Inflammatory macrophage treated with lipopolysaccharide for 4 hours (primary cell): Measurements from ENCODE around the gene OTX2.

Source experiments
- DNase-seq: peaks from one replicate; pipeline ENCODE4 v3.0.0-alpha.2; 2020

The OTX2 gene

DNA sequence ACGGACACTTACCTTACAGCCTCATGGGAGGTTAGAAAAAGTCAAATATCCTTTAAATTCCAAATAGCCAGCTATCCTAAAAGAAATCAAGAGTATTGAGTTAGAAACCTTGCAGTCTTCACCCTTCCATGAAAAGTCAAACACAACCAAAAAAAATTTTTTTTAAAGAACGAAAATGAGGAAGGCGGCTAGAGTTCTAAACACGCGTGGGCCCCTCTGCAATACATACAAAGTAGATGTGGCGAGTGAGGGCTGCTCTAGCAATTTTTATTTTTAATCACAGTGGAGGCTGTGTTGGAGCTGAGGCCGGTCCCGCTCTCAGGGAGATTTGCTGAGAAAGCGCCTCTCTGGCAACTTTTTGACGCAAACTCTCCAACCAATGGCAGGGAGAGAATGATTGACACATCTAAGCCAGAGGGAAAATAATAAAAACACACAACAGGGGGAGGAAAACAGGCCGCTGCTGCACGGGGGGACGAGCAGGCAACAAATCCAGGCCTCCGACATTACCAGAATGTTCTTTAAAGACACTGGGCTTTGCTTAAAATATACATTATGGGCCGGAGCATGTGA lies at the start of gene OTX2:
TSS of gene OTX2 (minus strand) at position 333 of the 573 bp plus-strand sequence. CDS start 5,023 bp downstream, outside the sequence.
- no peak for DNase-seq

DNA sequence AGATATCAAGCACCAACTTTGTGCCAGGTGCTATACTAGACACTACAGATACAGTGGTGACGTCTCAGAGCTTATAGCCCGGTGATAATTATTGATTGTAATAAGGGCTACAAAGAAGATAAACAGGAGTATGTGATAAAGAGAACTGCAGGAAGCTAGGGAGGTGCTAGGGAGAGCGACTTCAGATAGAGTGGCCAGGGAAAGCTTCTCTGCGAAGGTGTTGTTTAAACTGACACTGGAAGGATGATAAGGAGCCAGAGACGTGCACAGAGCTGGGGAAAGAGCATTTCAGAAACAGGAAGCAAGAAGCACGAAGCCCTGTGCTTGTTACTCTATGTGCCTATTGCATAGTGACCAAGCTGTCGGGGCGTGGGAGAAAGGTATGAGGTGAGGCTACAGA lies 48.1 kb upstream of the OTX2 start:
- DNase-seq, result no peak

DNA sequence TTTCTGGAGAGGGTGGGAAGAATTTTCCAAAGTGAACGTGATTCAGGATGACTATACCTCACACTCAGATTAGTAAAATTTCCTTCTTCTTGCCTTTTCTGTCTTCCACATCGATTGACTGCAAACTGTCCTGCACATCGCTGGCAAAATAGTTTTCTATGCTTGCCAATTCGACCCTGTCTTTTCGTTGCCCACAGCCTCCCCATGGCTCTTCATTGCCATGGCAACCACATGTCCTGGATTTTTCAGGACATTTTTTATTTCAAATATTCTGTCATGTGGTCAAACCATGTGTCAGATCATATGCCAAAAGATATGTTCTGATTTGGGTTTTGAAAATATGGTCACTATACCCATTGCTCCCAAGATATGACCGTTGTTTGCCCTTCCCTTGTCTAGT lies 46.9 kb upstream of the OTX2 start:
- no peak for DNase-seq

DNA sequence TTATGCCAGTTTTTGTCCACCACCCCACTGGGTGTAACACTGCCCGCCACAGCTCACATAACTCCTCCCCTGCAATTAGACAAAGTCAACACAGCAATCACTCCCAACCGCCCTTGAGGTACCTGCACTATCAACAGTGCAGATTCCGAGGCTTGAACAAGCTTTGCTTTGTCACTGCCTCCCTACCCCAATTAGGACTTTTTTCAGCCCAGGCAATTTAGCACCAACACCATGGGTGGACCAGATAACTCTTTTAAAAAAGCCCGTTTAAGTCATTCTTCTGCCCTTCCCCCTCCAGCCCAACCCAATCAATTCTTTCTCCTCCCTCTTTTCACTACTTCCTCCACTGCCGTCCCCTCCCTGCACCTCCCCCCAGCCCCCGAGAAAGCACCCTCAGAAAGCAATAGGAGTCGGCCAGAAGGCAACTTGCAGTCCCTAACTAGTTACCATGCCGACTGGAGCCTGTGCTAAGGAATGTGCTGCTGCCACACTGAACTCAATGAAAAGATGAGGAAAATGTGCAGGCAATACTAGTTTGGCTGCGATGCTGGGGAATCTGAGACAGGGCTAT lies 45.7 kb upstream of the OTX2 start:
- no peak for DNase-seq

DNA sequence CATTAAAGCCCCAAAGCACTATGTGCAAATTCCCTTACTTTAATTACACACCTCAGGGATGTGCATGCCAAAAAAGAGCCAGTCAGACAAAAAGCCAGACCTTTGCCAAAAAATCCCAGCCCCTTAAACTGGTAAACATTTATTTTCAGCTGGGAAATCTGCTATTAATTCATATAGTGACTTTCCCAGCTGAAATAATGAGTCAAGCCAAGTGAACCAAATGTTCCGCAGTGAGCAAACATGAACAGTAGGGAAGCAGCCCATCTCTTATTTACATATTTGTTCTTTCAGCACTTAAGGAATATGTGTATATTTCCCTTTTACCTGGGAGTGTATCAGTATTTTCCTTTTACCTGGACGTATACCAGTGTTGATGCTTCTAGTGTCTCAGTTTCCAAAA lies 44.0 kb upstream of the OTX2 start:
- no peak for DNase-seq

DNA sequence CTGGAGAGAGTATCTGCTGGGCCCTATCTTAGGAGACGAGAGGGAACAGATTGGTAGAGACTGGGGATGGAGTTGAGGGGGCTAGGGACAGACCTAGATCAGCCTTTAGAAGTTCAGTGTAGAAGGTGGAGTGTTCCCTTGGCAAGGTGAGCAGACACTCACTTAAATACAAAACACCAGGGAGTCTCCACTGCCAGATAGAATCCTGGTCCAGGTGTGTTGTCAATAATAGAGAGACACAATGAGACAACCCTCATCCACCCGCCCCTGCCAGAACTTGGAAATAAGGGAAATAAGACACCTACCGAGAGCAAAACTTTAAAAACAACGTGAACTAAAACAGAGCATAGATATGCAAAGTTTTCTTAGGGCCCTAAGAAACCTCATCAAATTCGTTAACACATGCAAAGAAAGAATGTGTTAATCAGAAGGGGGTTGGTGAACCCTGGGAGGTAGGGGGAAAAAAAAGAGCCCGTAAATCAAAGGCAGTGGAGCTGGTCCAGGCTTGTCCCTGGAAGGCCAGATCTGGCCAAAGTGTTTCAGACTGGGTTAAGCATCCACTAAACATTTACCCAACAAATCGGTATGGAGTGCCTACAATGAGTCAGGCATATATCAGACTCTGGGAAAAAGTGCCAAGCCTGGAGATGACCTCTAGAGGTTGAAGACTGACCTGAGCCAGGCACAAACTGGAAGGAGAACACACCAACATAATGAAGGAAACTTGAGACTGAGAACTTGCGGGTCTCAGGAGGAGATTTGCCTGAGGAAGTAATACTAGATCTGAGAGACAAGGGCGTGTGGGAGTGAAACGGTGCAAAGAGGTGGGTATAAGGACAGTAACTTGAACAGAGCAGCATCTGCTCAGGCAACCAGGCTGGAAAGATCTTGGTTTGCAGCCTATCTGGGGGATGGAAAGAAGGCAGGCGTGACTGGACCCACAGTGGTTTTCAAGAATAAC lies 37.0 kb upstream of the OTX2 start:
- DNase-seq, result no peak

DNA sequence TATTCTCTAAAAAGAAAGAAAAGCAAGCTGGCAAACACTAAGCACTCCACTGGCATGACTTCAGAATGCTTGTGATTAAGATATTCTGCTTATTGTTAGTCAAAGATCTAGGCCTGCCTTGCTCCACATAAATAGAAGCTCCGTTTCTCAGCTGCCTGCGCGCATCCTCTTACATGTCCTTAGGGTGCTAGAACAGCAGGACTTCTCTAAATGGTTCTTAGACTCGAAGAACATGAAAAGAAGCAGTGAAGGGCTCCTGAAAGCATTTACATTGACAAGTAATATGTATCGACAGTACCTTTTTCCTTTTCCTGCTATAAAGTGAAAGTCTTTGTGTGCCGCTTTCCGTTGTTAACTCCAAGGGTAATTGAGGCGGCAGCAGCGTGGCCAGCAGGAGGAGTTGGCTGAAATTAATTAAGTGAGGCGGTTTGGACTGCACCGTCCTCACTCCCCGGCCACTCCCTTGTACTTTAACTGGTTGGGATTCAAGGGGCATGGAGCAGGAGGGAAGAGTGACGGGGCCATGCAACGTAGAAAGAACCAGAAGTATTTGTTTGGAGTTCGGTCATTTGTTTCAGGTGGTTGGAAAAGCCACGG lies 34.2 kb upstream of the OTX2 start:
- no peak for DNase-seq

DNA sequence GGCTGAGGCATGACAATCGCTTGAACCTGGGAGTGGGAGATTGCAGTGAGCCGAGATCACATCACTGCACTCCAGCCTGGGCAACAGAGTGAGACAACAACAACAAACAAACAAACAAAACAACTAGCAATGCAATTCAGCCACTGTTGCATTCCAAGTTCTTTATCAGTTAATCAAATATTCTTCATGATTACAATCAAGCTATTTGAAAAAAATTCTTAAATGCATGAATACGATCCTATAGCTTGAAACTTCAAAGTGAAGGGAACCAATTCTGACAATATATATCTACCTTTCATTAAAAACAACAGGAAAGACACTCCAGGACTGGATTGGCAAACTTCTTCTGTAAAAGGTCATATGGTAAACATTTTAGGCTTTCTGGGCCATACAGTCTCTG lies 31.3 kb upstream of the OTX2 start:
- no peak for DNase-seq

DNA sequence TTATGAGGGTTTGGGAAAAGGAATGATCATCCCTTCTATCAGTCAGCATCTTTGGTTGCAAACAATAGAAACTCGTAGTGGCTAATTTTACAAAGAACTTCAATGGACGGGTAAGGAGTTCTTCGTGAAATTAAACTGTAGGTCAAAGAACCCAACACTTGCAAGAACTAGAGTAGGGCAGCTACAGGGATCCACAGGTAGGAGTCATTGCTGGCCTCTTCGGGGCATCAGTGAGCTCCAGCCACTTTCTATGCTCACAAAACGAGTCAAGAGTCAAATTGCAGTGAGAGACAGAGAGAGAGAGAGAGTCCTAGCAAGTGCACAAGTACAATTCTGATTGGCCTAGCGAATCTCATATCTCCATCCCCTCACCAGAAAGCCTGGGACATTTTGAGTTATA lies 29.9 kb upstream of the OTX2 start:
- DNase-seq, result no peak

DNA sequence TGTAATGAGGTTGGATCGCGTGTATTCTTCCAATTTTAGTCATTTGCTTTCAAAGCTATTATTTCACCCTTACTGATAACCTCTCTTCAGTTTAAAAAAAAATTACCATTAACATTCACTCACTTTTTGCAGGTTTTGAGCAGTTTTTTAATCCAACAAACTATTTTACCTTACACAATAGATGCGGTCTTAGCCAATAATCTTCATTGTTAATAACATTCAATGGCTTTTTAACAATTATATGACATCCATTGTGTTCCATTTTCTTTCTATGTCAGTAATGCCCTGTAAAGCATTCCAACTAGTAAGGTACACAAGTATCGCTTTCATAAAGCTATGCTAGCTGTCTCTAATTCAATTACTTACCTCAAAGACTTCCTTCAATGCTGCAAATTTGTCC lies 18.9 kb upstream of the OTX2 start:
- DNase-seq, result no peak

DNA sequence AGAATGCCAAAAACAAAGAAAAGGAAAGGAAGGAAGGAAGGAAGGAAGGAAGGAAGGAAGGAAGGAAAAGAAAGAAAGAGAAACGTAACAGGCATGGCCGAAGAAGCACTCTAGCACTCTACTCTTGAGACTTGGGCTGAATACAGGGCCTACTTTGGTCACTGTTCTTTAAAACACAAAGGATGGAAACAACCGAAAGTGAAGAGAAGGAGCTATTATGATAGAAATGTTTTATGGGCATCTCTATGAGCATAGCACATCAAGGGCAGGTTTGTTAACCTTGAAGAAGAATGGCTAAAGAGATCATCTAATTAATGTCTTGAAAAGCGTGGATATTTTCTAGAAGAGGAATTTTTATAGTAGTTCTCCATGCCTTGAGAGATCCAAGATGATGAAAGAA lies 15.9 kb upstream of the OTX2 start:
- DNase-seq, result no peak

DNA sequence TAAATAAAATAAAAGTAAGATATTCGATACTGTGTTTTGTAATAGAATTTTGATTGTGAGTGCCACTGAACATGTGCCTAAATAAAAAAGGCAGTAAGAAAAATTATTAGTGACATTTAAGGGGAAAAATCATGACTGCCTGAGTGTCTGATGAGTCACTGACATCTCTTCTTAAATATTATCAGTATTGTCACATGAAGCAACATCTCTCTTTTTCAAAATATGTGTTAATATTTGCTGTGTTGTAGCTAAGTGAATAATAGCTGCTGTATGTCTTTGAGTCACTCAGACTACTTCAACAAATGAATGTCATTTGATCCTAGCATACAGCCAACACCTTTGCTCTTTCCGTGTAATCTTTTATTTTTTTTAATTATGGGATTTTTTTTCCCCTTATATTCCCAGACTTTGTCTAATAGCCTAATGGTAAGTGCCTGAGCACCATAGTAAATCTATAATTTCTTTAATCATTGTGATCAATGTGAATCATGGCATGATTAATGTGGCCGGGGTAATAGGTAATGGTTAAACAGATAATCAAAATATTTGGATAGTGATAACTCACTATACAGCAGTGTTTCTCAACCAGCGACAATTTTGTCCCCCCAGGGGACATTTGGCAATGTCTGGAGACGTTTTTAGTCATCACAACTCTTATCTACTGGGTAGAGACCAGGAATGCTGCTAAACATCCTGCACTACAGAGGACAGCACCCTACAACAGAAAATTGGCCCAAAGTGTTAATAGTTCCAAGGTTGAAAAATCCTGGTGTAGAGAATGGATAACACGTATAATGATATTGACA lies 11.7 kb upstream of the OTX2 start:
- DNase-seq, result no peak

DNA sequence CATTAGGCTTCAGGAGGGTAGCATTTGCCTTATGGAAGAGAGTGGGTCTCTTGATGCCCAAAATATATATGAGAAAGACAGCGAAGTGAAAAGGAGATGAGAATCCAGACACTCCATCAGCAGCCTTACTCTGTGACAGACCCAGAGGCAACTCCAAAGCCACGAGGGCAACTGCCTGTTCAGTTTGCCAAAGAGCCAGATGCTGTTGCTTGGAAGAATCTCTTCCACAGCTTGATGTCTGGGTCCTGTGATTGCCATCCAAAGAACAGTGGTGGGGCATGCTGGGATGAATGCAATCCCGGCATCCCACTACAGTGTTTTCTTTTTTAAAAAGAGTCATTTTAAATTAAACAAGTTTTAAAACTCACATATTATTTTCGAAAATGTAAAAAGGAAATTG lies 10.9 kb upstream of the OTX2 start:
- DNase-seq, result no peak

DNA sequence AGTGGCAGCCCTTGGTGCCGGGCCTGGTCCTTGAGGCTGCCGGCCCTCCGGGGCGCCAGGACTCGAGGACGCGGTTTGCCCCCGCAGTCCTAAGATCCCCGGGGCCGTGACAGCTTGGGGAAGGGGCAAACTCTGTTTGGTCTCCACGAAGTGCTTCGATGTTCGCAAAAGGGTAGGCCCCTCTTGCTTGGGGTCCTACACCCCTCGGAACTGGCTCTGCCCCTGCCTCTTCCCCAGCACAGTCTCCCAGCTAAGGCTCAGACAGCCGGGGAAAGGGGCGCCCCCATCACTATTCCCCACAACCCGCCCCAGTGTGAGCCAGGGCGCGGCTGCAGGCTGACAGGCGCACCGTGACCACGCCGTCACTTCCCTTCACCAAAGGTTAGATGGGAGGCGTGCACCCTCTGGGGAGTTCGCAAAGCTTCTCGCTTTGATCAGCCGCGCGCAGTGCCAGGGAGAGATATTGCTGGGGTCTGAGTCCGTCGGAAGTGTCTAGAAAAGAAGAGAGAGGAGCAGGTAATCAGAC lies 7.2 kb upstream of the OTX2 start:
- no peak for DNase-seq

DNA sequence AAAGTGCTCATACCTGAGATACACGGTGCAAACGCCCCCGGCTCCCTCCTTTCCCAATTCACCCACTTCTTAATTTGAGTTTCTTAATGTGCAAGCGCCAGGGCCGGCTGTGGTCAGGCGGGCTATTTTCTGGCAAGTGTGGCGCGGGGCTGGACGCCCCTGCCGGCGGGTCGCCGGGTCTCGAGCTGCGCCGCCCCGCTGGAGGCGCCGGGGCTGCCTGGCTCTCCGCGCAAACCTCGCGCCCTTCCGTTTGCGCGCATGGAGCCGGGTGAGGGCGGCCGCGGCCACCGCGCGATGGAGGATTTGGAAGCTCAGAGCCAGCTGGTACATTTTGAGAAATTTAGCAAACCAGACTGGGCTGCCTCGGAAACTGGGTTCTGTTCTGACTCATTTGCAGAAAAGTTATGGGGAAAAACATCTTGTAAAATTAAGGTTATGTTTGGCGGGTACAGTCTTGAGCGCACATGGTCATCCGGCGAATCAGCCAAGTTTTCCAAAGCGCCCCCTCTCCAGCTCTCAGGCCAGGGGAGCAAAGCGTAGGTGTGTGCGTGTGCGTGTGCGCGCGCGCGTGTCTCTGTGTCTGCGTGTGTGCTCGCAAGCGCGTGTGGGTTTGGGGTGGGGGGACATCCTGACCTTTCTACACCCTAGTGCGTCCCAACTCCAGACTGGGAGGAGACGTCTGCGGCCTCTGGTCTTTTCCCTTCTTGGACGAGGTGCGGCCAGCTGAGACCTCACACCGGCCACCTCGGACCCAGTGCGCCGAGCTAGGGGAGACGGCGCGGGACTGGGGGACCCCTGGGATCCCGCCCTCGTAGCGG lies 6.5 kb upstream of the OTX2 start:
- no peak for DNase-seq

DNA sequence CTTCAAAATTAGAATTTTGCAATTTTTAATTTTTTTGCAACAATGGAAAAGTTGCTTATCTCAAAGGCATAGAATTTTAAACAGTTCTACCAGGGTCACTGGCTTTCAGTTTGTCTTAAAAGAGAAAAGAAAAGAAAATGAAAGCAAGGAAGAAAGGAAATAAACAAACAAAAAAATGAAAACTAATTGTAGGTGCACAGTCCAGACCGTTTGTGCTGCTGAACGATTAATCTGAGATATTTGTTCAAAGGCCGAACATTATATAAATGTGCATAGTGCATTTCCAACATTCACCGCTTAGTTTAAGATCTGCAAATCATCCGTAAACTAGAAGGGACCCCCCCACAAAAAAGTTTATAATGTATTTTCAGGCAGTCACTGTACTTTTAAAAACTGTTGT lies 5.5 kb upstream of the OTX2 start:
- DNase-seq, result no peak

DNA sequence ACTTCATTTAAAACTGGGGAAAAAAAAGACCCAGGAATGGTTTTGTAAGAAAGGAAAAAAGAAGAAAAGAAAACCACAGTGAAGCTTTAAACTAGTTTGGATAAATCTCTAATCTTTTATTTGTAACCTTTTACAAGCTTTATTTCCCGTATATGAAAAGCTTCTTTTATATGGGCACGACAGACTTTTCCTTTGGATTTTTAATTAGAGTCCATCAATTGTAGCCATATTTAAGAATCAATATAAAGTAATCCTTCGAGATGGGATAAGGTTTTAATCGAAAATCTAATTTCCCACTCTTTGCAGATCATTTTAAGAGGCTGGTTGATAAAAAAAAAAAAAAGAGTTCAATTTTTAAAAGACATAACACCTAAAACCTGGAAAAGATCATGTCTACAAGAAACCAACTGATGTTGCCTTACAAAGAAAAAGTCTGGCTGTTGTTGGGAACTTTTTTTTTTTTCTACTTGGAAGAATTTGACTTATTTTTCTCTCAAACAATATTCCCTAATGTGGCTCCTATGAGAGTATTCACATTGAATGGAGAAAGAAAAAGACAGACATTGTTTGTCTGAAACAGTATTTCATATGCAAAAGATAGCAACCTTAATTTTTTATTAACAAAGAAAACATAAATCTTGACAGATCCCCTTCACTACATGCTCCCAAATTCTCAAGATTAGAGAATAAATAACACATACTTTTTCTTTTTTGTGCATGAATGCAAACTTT lies 4.9 kb upstream of the OTX2 start:
- DNase-seq, result no peak

DNA sequence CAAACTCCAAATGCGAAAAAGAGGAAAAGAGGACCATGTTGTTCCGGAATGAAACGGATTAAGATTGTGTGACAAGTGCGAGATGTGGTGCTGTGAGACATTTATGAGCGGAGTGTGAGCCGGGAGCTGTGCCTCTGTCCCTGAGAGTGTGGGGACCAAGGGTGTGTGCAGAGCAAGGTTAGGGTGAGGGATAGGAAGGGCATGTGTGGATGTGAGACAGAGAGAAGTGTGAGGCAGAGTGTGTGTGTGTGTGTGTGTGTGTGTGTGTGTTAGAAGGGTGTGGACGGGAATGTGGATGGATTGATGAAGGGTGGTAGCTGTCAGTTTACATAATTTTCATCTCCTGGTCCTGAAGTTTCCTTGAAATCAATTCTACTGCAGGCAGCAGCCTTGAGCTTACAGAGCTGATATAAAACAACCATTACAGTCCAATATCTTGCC lies 4.3 kb upstream of the OTX2 start:
- DNase-seq, result no peak

DNA sequence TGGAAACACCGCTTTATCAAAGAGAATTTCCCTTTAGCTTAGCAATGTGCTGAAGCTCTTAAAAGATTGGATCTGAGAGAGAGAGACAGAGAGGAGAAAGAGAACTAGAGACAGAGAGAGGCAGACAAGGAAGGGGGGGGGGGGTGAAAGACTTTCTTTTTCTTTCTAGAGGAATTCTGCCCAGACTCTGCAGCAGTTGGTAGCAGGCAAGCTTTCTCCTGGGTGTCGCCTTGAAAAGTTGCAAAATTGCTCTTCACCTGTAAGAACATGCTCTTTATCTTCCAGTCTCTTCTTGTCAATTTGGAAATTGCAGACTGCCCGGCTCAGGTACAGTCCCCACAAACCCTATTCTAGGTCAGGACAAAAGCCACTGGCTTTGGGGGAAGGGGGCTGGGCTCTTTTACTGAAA lies 2.9 kb upstream of the OTX2 start:
- DNase-seq, result no peak

DNA sequence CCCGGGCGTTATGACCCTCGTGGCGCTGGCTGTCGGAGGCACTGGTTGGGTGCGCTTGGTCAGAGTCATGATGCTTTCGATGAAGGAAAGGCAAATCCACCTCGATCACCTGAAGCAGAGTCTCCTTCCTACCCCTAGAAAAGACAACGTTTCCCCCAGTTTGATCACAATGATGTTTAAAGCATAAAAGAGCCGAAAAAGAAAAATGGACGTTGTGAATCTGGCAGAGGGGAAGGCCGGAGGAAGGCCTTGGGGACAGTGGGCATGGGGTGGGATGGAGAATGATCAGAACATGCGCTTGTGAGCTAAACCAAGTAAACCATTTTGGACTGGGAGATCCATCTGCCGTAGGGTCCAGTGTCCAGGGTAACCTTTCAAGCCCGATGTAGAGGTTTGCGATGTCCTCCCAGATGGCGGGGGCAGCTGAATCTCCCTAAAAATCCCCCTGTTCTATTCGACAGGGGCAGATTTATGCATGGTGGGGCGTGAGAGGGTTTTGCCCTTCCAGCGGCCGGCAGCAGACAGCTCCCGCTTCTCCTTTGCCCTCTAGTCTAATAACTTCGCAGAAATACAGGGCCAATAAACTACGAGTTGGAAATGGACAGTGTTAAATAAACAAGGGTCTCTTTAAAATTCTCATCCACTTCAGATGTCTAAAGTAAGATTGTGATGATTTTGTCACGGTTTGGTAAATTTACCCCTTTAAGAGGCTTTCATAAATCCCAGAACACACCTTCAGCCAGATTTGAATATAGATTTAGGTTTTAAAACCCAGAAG lies 2.3 kb upstream of the OTX2 start:
- no peak for DNase-seq
